ENCODE measurements around the gene NKD2.
A peak's percentile ranks its signal among the peaks of the same experiment; 100 is the strongest.
"Not testable (repeated sequence)": the region's sequence is repeated elsewhere in the genome, so short reads cannot be mapped to it uniquely, and the experiment has no call there.

Gene NKD2

GRCh38 chr5:1013238-1013947 lies 4.8 kb downstream of the NKD2 start:
- no peak for DNase-seq

GRCh38 chr5:1013948-1014301 lies 5.3 kb downstream of the NKD2 start:
- DNase-seq = no peak

- no peak for DNase-seq
Observed at GRCh38 chr5:1014346-1014745, 5.7 kb downstream of the NKD2 start.

DNA sequence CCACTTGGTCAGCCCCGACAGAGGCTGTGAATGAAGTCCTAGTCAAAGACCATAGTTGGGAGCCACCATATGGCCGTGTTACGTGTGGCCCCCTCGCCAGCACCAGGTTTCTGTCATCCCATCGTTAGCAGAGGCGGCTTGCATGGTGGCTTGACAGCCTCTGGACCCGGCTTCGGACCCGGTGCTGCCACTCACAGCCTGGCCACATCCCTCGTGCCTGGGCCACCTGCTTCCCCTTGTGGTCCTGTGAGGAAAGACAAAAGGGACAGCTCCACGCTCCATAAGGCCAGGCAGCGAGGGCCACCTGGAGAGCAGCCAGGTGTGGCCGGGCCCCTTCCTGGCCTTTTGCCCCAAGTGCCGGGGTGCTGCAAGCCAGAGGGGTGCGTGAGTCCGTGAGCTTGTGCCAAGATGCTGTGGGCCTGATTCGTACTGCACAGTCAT lies 6.2 kb downstream of the NKD2 start:
- DNase-seq = no peak

DNA sequence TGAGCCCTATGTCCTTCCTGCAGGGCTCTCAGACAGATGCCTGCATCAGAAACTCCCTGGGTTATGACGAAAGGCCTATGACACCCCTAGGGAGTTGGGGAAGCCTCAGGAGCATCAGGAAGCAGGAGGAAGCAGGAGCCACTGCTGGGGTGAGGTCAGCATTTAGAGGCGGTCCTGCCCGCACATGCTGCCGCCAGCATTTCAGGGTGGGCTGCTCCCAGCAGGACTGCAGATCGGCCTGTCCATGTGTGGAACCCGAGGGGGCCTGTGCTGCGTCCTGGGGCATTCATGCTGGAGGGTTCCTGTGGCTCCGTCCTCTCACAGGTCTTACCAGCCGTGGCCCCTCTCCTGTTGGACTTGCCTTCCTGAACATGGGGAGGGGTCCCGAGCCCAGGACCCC lies 6.9 kb downstream of the NKD2 start:
- DNase-seq = no peak

GRCh38 chr5:1016036-1016435 lies 7.4 kb downstream of the NKD2 start:
- peak in 32 of 56 donors; percentile 5 to 61 (median 22) for DNase-seq

- DNase-seq = no peak
Observed at GRCh38 chr5:1016476-1016875, 7.9 kb downstream of the NKD2 start.

GRCh38 chr5:1017056-1017455 lies 8.5 kb downstream of the NKD2 start:
- no peak for DNase-seq

DNA sequence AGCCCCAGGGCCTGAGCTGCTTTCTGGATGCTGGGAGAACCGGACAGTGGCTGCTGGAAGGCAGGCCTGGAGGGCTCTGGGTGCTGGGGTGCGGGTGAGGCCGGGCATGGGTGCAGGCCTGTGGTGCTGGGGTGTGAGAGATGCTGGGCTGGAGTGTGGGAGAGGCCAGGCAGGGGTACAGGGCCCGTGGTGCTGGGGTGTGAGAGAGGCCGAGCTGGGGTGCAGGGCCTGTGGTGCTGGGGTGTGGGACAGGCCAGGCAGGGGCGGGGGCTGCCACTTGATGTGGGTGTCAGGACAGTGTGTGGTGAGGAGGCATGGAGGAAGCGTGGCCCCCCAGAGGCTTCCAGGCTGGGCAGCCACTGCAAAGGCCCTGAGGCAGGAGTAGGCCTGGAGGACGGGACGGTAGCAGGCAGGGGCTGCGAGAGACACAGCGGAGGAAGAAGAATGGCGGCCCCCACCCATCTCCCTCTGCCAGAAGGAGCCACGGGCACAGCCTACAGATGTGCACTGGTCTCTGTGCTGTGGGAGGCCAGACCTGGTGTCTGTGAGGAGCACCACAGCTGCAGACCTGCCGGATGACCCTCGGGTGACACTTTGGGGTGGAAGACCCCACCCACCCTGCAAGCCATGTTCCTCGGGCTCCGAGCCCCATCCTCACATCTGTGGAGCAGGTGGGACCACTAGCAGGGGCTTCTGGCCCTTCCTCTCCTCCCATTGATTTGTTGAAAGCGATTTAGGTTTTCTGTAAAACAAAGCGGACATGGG lies 9.3 kb downstream of the NKD2 start:
- DNase-seq = no peak

- DNase-seq = no peak
Observed at GRCh38 chr5:1018596-1018995, 10.0 kb downstream of the NKD2 start.

DNA sequence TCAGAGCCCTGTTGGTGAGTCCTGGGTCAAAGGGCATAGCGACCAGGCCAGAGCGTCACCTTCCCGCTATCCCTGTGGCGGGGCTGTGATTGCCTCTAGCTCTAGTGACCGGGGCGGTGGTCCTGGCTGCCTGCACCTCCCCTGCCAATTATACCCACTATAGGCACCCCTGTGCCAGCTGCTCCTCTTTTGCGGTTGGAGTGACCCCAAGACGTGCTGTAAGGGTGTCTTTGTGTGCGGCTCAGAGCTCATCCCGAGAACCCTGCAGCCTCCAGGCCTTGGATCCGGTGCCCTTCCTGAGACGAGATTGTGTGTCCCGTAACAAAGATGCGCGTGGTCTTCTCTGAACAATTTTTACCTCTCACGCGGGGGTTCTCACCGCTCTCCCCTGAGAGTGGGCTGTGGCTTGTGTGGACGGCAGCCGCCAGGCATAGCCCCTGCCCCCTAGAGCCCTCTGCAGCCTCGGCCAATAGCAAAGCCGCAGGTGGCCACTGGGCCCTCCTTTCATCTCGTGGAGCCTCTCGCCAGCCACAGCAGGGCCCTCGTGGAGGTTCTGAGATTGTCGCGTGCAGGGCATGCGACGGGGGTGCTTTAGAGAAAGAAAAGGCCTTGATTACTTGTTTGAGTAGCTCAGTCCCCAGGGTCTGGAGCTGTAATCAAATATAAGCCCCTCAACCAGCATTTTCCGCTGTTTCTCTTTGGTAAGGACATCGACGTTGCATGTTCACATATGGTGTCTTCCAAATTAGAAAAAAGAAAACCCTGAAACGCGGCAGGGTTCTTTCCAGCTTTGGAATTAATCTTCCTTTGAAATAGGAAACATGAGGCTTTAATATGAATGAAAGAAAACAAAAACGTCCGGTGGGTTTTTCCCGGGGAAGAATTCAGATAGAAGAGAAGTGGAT lies 10.7 kb downstream of the NKD2 start:
- no peak for DNase-seq

DNA sequence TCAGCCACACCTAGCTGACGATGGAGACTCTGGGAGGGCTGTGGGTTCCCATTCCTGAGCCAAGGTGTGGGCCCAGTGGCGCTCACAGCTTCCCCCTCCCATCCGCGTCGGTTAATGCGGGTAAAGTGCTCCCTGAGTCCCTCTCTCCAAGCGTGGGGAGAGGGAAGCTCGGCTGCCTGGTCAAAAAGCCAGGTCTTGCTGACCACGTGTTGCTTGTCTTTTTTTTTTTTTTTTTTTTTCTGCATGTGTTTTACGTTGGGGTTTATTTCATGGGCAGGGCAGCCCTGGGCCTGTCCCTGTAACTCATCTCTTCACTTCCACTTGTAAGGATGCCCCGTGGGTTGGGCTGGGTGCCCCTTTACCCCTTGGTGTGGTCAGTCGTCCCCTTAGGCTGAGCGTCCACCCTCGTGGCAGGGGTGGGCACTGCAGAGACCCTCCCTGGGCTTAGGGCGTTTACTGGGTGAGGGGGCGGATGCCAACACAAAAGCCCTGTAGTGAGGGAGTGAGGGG lies 11.9 kb downstream of the NKD2 start:
- DNase-seq = no peak

DNA sequence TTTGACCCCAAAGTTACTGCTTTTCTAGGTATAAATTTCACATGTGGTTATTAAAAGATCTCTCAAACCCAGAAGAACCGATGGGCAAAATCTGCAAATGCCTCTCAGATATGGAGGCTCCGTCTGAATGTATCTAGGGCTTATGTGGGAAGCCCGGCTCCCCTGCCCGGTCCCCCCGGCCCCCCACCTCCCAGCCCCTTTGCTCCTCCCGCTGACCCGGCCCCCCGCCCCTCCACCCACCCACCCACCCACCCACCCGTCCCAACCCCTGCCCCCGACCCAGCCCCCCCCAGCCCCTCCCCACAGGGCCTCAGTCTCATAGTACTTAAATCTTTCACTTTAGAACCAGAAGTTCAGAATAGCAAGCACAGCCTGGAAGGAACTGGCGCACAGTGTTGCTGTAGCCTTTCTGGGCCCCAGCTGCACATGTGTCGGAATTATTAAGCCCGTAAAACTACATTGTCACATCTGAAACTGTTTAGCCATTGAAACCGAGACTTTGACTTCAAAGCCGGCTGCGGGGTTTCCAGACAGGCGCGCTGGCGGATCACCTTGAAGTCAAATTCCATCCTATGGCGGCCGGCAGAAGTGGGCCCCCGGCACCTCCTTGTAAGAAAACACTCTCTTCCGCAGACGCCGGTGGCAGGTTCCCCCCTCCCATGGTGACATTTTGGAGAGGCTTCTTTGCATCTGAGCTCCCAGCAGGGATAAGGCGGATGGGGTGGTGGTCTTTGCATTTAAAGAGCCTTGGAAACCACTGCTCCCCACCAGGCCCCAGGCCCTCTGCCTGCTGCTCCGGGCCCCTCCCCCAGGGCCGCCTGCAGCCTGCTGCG lies 12.8 kb downstream of the NKD2 start:
- no peak for DNase-seq

GRCh38 chr5:1021969-1022336 lies 13.4 kb downstream of the NKD2 start:
- not testable (repeated sequence) for DNase-seq

DNA sequence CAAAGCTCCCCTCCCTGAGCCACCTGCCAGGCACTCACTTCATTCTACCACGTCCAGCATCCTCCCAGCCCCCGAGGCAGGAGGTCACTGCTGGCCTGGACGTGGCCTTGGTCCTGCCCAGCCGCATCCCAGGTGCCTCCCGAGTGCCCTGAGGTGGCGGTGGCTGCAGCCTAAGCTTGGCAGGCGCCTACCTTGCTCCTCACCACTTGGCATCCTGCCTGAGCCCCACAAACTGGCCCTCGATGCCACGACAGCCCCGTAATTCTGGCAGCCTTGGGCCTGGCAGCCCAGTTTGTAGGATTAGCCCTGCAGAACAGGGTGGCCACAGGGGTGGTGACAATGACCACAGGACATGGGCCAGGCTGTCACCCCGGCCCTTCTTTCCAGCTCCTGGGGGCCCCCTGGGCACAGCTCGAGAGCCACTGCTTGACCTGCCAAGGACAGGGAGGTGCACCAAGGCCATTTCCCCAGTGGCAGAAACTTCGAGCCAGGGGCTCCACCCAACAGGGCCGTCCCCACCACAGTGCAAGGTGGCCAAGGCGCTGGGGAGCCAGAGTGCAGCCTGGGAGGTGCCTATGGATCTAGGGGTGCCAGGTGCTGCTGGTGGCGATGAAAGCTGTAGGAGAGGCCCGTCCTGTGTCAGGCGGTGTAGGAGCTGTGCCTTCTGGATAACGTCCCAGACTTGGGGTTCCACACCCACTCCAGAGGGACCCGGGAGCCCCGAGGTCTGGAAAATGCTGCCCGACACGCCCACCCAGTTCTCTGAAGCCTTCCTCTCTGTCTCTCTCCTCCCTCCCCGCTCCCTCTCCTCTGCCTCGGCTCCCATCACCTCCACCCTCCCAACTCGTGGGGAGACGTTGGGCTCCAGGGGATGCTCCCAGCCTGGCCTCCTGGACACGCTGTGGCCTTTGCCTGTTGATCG lies 18.4 kb downstream of the NKD2 start:
- DNase-seq = no peak

DNA sequence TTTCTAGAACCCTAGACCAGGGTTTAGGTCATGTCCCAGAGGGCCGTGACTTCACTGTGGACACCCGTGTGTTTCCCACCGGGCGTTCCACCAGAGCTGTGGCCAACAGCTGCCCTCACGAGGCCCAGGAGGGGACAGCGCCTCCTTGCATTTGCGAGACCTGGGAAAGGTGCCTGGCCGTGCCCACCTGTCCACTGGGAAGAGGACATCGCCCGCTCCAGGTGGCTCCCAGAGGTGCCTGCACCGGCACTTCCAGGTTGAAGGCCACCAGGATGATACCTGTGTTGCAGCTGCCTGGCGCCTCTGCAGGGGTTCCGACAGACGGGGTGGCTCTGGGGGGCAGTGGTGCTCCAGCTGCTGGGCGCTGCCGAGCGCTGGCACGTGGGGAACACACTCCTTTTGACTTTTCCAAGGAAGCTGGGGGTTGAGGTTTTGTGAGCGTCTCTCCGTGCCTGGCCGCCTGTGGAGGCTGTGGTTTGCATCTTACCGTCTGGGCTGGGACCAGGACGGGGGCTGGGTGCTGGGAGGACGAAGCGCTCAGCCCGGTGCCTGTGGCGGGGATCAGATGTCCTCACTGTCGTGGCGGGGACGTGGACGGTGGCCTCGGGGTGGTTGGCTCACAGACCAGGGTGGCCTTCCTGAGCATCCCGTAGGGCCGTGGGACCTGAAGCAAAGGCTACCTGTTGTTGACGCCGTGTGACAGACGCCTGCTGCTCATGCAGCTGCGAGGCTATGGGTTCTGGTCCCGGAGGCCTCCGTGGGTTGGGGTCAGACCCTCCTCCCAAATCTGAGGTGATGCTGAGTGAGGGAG lies 19.2 kb downstream of the NKD2 start:
- no peak for DNase-seq

GRCh38 chr5:1028481-1029281 lies 20.1 kb downstream of the NKD2 start:
- DNase-seq = no peak

Data from nucleus accumbens (tissue), 56 donors.